Bronchial epithelial cell (primary cell): Measurements from ENCODE around the gene CIITA. TPM values are rescaled to one million over a fixed set of nuclear protein-coding genes. Genes with fewer than 3 reads are reported as not detected.

Source experiments
- DNase-seq: peaks from one replicate; pipeline ENCODE4 v3.0.0-alpha.2; 2010; ENCODE audit warnings: low read depth
- FAIRE-seq: peaks from 2 replicates; lab custom pipeline; 2011; peaks lifted over from hg19 to GRCh38; lab: Jason Lieb, UNC
- H3K27me3 ChIP-seq: 2 replicates; pipeline ENCODE4 v1.5.1; 2011; ENCODE audit warnings: low read length; ENCODE audit not compliant: control insufficient read depth, insufficient read depth
- H3K36me3 ChIP-seq: 2 replicates; pipeline ENCODE4 v1.5.1; 2011; ENCODE audit warnings: low read length; ENCODE audit not compliant: control insufficient read depth, insufficient read depth
- H3K4me3 ChIP-seq: 2 replicates; pipeline ENCODE4 v1.5.1; 2011; ENCODE audit warnings: mild to moderate bottlenecking, low read depth, low read length, control low read depth
- total RNA-seq: library from RNA; depleted of rRNA; stranded (reverse); fragments of >200 nt; gene quantifications from 2 replicates; pipeline ENCODE4 v1.2.1, GENCODE V29; 2014
- TF ChIP-seq, protein P1 (sequence below): IDR thresholded peaks from 2 replicates; pipeline ENCODE4 v1.5.1; 2011; ENCODE audit warnings: mild to moderate bottlenecking, moderate library complexity, low read length, control low read depth, inconsistent platforms; ENCODE audit not compliant: insufficient read depth, severe bottlenecking

Gene CIITA
- total RNA-seq, 1 donor from 2014 or later, result not detected

DNA sequence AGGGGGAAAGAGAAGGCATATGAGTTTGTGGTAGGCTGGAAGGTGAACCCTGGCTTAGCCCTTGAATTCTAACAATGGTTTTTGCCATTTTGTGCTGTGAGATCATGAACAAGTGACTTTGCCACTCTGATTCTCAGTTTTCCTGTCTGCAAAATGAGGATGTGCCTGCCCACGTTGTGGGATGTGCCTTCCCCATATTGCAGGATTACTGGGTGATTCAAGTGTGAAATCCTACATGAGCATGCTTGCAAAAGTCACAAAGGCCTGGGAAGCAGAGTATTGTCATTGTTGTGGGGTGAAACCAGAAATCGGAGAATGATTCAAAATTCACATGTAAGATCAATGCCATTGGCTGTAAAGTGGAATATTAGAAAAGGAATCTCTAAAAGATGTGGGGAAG is 29.8 kb upstream of the CIITA start:
- TF ChIP-seq, protein P1, sequence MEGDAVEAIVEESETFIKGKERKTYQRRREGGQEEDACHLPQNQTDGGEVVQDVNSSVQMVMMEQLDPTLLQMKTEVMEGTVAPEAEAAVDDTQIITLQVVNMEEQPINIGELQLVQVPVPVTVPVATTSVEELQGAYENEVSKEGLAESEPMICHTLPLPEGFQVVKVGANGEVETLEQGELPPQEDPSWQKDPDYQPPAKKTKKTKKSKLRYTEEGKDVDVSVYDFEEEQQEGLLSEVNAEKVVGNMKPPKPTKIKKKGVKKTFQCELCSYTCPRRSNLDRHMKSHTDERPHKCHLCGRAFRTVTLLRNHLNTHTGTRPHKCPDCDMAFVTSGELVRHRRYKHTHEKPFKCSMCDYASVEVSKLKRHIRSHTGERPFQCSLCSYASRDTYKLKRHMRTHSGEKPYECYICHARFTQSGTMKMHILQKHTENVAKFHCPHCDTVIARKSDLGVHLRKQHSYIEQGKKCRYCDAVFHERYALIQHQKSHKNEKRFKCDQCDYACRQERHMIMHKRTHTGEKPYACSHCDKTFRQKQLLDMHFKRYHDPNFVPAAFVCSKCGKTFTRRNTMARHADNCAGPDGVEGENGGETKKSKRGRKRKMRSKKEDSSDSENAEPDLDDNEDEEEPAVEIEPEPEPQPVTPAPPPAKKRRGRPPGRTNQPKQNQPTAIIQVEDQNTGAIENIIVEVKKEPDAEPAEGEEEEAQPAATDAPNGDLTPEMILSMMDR, result no peak
- H3K4me3 ChIP-seq, result no peak overlapping the region
- no peak for FAIRE-seq
- H3K27me3 ChIP-seq, result no peaks in the 10 kb centered on the region
- no peaks in the 10 kb centered on the region for H3K36me3 ChIP-seq
- DNase-seq, result no peak

DNA sequence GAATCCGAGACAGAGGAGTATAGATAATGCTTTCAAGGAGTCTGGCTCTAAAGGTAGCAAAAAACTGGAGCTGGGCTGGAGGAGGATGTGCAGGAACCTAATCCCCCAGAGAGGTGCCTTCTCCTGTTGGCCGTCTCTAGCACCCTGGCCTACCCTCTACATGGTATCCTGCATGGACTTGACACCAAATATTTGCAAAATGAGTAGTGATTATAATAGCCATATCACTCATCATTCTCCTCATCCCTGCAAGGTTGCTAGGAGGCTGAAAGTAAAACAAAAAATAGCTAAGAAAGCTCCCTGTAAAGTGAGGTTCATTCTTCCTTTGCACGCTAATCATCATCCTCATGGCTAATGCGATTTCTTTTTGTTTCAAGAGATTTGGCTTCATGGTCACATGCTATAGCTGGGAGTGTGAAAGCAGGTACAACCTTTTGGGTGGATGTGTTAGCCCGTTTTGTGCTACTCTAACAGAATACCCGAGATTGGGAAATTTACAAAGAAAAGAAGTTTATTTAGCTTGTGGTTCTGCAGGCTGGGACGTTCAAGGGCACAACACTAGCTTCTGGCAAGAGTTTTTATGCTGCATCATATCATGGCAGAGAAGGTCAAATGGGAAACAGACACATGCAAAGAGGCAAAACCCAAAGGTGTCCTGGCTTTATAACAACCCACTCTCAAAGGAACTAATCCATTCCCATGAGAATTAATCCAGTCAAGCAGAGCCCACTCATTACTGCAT is 27.1 kb upstream of the CIITA start:
- DNase-seq, result peak; percentile 75
- H3K27me3 ChIP-seq, result no peaks in the 10 kb centered on the region
- TF ChIP-seq, protein P1, result no peak
- H3K4me3 ChIP-seq, result no peak overlapping the region
- no peak for FAIRE-seq
- H3K36me3 ChIP-seq, result no peaks in the 10 kb centered on the region

DNA sequence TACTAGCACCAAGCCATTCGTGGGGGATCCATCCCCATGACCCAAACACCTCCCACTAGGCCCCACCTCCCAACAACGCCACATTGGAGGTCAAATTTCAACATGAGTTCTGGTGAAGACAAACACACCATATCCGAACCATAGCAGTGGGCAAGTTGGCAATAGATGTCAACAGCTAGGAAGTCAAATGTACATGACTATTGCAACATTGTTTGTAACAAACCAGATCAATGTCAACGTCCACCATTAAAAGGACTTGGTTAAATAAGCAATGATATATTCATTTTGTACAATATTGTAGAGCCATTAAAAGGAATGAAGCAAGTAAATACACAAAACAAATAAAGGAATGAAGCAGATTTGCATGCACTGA is 26.5 kb upstream of the CIITA start:
- FAIRE-seq, result peak; percentile 68
- Histone ChIP-seq H3K4me3 (no peak overlapping the region), H3K36me3 (no peaks in the 10 kb centered on the region), H3K27me3 (no peaks in the 10 kb centered on the region)
- TF ChIP-seq, protein P1, result no peak
- DNase-seq, result no peak

DNA sequence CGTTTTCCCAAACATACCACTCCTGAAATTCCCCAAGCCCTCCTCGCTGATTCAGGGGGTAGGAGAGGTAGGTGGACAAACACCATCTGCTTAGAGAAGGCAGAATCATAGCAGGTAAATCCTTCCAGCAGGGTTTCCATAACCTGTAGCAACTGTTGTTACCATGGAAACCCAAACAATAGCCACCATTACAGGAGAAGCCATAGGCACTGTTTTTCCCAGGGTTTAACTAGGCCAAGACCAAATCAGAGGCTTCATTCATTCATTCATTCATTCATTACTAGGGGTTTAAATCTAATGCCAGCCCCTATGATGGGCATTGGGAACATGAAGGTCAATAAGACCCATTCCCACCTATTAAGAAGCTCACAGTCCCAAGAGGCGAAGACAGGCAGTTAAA is 25.5 kb upstream of the CIITA start:
- no peaks in the 10 kb centered on the region for H3K27me3 ChIP-seq
- no peak overlapping the region for H3K4me3 ChIP-seq
- H3K36me3 ChIP-seq, result no peaks in the 10 kb centered on the region
- TF ChIP-seq, protein P1, result no peak
- DNase-seq (no peak), FAIRE-seq (no peak)

DNA sequence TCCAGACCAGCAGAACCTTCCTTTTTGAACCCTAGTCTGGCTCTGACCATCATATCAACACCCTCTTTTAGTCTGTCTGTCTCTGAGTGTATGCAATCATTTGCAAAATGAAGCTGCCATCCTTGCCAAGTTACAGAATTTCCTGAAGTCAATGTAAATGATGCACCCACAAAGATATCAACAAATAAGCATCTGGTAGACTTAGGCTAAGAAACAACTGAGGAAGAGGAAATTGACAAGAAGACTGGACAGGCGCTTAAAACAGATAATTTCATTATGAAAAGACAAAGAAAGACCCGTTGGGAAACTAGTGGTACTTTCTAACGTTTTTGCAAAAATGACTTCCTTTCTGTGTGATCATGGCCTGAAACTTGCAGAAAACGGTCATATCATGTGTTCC is 24.7 kb upstream of the CIITA start:
- Histone ChIP-seq H3K4me3 (no peak overlapping the region), H3K36me3 (no peaks in the 10 kb centered on the region), H3K27me3 (no peaks in the 10 kb centered on the region)
- TF ChIP-seq, protein P1, result no peak
- DNase-seq (no peak), FAIRE-seq (no peak)

DNA sequence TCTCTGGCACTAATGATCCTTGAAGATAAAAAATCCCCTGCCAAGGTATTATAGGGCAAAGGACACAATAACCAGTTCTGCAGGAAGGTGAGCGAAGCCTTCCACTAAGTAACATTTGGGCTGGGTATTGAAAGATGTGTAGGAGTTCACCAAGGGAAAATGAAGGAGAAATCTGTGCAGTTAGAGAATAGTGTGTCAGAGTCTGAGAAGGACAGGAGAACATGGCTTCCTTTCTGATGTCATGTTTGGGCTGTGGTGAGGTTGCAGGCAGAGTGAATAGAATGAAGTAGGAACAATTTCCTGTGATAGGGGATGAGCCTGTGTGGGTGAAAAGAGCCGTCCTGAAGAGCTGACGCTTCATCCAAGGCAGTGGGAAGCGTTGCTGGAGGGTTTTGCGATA is 24.1 kb upstream of the CIITA start:
- H3K4me3 ChIP-seq, result no peak overlapping the region
- TF ChIP-seq, protein P1, result no peak
- DNase-seq (no peak), FAIRE-seq (no peak)
- no peaks in the 10 kb centered on the region for H3K27me3 ChIP-seq
- H3K36me3 ChIP-seq, result no peaks in the 10 kb centered on the region
